Right lobe of liver (tissue), 6 donors: ENCODE measurements around the gene SKAP2. TPM values are rescaled to one million over a fixed set of nuclear protein-coding genes. Genes with fewer than 3 reads are reported as not detected.
A peak's percentile ranks its signal among the peaks of the same experiment; 100 is the strongest.

Experiments
- ATAC-seq, 4 donors: fragments of 200-7000 bp; cut with Tn5 transposase; one replicate each; pipeline ENCODE4 v1.9.1; 2020; ENCODE audit warnings: mild to moderate bottlenecking in 4 of 4, moderate library complexity in 4 of 4
- DNase-seq, 3 donors: peaks; one replicate each; pipeline ENCODE4 v3.0.0-alpha.2; 2020
- H3K27ac ChIP-seq, 3 donors: fragments of 200-600 bp; one replicate each; pipeline ENCODE4 v1.8.0; 2022
- H3K27me3 ChIP-seq, 2 donors: fragments of 200-600 bp; one replicate each; pipeline ENCODE4 v1.8.0; 2022
- H3K36me3 ChIP-seq, 4 donors: fragments of 200-600 bp; sonication (generic) in 1 of 4; one replicate each; pipeline versions ENCODE4 v1.5.1 to v1.8.0; 2017 to 2022; ENCODE audit warnings: control low read depth in 1 of 4
- H3K4me1 ChIP-seq, 4 donors: fragments of 200-600 bp; sonication (generic) in 1 of 4; one replicate each; pipeline versions ENCODE4 v1.5.1 to v1.8.0; 2017 to 2022; ENCODE audit warnings: control low read depth in 1 of 4
- H3K4me3 ChIP-seq, 3 donors: fragments of 200-600 bp; one replicate each; pipeline ENCODE4 v1.8.0; 2022
- H3K9me3 ChIP-seq, 4 donors: fragments of 200-600 bp; sonication (generic) in 1 of 4; one replicate each; pipeline versions ENCODE4 v1.5.1 to v1.8.0; 2017 to 2022; ENCODE audit warnings: control low read depth in 1 of 4
- CTCF ChIP-seq, 4 donors: fragments of 200-600 bp in 3 of 4; fragments of 450-650 bp in 1 of 4; IDR thresholded peaks; one replicate each; pipeline versions ENCODE4 v1.5.1 to v1.8.0; 2016 to 2022; ENCODE audit warnings: antibody characterized with exemption in 4 of 4, mild to moderate bottlenecking in 2 of 4
- POLR2A ChIP-seq: fragments of 450-650 bp; IDR thresholded peaks from one replicate; pipeline ENCODE4 v1.6.1; 2017; ENCODE audit warnings: antibody characterized with exemption, mild to moderate bottlenecking
- WGBS: methylation state at CpG from one replicate; pipeline ENCODE4 v1.1.6; 2018; ENCODE audit warnings: low coverage, low lambda C conversion rate; ENCODE audit not compliant: insufficient coverage; ENCODE audit errors: missing lambda C conversion rate; 5-methylcytosine and 5-hydroxymethylcytosine counted together
- intact Hi-C, 2 donors: fragments of 100-400 bp; cut with DNase I; formaldehyde crosslinking; loops; one replicate each; pipeline versions ENCODE4 v1.11.2 to v1.14.1; 2022
- total RNA-seq, 6 experiments: library from RNA; depleted of rRNA in 2 of 6; stranded (reverse); fragments of >200 nt in 2 of 6; fragmentation: NEBNext Ultra II Directional in 3 of 6; extraction: Animal tissue kit (Norgen Biotek cat#: 25700) in 3 of 6; gene quantifications; one replicate each; pipeline versions ENCODE4 v1.1.0 to v1.2.4, GENCODE V29; 2016 to 2023
- donor health status: DM: no; HTN: yes; CAD: no.
- donor health status: DM: no; HTN: no; CAD: no.
- donor health status: DM: no; HTN: no; CAD: no.
- donor health status: DM: no; HTN: yes; CAD: no.
- donor health status: DM: no; HTN: yes; CAD: no.

Gene SKAP2
- total RNA-seq, 6 experiments from 2014 or later, result 4.7 to 19.6 (median 9.0) TPM

DNA sequence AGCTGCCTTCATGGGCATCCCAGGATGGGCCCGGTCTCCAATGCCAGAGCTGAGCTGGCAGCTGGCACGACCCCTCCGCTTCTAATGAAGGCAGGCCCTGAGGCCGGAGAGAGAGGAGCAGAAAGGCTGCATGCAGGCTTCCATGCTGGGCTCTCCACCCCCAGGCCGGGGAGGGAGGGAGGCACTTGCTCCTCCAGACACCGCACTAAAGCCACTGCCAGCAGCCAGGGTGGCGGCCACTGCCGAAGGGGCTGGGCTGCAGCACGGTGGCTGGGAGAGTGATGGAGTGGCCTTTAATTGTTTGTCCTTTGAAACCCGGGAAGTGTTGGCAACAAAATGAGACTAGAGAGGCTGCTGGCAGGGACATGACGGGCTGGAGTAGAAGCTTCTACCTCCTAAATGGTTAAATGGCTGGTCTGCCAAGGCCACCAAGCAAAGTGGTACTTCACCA, 236.5 kb downstream of the SKAP2 start:
- Histone ChIP-seq H3K4me3 (no peak overlapping the region), H3K27ac (no peak overlapping the region), H3K27me3 (no peaks in the 10 kb centered on the region), H3K4me1 (no peaks in the 10 kb centered on the region), H3K9me3 (no peaks in the 10 kb centered on the region), H3K36me3 (no peaks in the 10 kb centered on the region)
- DNase-seq (no peak), ATAC-seq (peak in 1 of 4 donors; percentile 13)
- intact Hi-C loops, result no loop called here
- TF ChIP-seq CTCF (IDR thresholded peaks at IDR 0.05) (no peak), POLR2A (no peak)
- WGBS, result 46% methylated on average over 2 of the region's 11 CpGs

DNA sequence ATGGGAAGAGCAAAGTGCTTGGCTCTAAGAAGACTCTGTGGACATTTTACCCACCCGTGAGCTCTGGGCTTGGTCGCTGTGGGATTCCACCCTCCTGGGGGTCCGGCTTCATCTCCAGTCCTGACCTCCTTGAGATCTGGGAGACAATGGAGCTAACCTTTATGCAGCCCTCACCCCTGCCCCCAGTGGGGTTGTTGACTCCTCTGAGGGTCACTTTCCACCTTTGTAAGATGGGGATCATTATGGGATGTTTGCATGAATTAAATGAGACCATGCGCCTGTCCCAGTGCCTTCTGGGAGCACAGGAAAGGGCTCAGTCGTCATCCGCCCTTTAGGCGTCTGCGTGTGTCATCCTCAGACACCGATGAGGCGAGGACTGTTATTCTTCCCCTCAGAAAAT, 237.2 kb downstream of the SKAP2 start:
- no peak overlapping the region for H3K27ac ChIP-seq
- no peak overlapping the region for H3K4me3 ChIP-seq
- WGBS, result 71% methylated on average over 7 of the region's 10 CpGs
- intact Hi-C loops, result no loop called here
- no peaks in the 10 kb centered on the region for H3K9me3 ChIP-seq
- no peaks in the 10 kb centered on the region for H3K4me1 ChIP-seq
- ATAC-seq (no peak), DNase-seq (no peak)
- no peaks in the 10 kb centered on the region for H3K27me3 ChIP-seq
- no peak for TF ChIP-seq POLR2A
- no peak for TF ChIP-seq CTCF (IDR thresholded peaks at IDR 0.05)
- no peaks in the 10 kb centered on the region for H3K36me3 ChIP-seq

DNA sequence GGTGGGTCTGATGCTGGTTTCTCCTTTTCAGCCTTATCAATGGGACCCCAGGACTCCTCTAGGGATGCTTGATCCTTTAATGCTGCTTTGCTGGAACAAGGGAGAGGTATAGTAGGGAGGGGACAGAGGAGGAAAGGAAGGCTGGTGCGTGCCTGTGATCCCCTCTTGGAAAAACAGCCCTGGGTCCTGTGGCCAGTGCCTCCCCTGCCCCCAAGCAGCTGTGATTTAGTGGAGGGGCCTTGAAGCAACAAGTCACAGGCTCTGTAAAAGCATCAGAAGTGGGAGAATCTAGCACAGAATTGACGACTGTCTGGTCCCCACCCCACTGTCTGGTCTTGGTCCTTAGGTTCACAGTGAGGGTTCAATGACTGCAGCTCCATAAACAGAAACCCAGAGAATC, 237.7 kb downstream of the SKAP2 start:
- H3K9me3 ChIP-seq, result no peaks in the 10 kb centered on the region
- TF ChIP-seq POLR2A, result no peak
- no peak for TF ChIP-seq CTCF (IDR thresholded peaks at IDR 0.05)
- no peaks in the 10 kb centered on the region for H3K36me3 ChIP-seq
- ATAC-seq, result no peak
- no peak for DNase-seq
- intact Hi-C loops, result no loop called here
- H3K27me3 ChIP-seq, result no peaks in the 10 kb centered on the region
- H3K4me3 ChIP-seq, result no peak overlapping the region
- 57% methylated on average over 1 of the region's 2 CpGs for WGBS
- no peaks in the 10 kb centered on the region for H3K4me1 ChIP-seq
- no peak overlapping the region for H3K27ac ChIP-seq

GRCh38 chr7:26626156-26626555, 238.2 kb downstream of the SKAP2 start:
- Histone ChIP-seq H3K27ac (no peak overlapping the region), H3K36me3 (no peaks in the 10 kb centered on the region), H3K9me3 (no peaks in the 10 kb centered on the region), H3K27me3 (no peaks in the 10 kb centered on the region), H3K4me1 (no peaks in the 10 kb centered on the region), H3K4me3 (no peak overlapping the region)
- TF ChIP-seq CTCF (IDR thresholded peaks at IDR 0.05) (no peak), POLR2A (no peak)
- ATAC-seq (no peak), DNase-seq (no peak)
- 73% methylated on average over 3 of the region's 8 CpGs for WGBS
- intact Hi-C loops, result no loop called here

GRCh38 chr7:26625286-26625685, 239.1 kb downstream of the SKAP2 start:
- intact Hi-C loops, result no loop called here
- Histone ChIP-seq H3K4me1 (no peaks in the 10 kb centered on the region), H3K9me3 (no peaks in the 10 kb centered on the region), H3K36me3 (no peaks in the 10 kb centered on the region), H3K4me3 (no peak overlapping the region), H3K27ac (no peak overlapping the region), H3K27me3 (no peaks in the 10 kb centered on the region)
- 80% methylated on average over 1 of the region's 4 CpGs for WGBS
- DNase-seq, result no peak
- ATAC-seq, result no peak
- TF ChIP-seq POLR2A (no peak), CTCF (IDR thresholded peaks at IDR 0.05) (no peak)
